DND-41 (cell line): ENCODE results near the gene EID2.
A peak's percentile ranks its signal among the peaks of the same experiment; 100 is the strongest.

ENCODE experiments used
- ATAC-seq: fragments of 200-7000 bp; cut with Tn5 transposase; 3 replicates; pipeline ENCODE4 v1.9.1; 2021; ENCODE audit warnings: low read depth; ENCODE audit not compliant: insufficient read depth
- DNase-seq: peaks from one replicate; pipeline ENCODE4 v3.0.0-alpha.2; 2020
- H2AFZ ChIP-seq: 2 replicates; pipeline ENCODE4 v1.6.0; 2012; ENCODE audit warnings: low read depth, low read length
- H3K27ac ChIP-seq: 2 replicates; pipeline ENCODE4 v1.5.1; 2012; ENCODE audit warnings: low read length, inconsistent platforms
- H3K27me3 ChIP-seq: fragments of 200-600 bp; sonication (generic); 2 replicates; pipeline ENCODE4 v1.6.0; 2012; ENCODE audit warnings: low read length, mild to moderate bottlenecking, inconsistent platforms; ENCODE audit not compliant: insufficient read depth, poor library complexity
- H3K36me3 ChIP-seq: 2 replicates; pipeline ENCODE4 v1.5.1; 2012; ENCODE audit warnings: low read length, inconsistent platforms; ENCODE audit not compliant: insufficient read depth
- H3K4me1 ChIP-seq: 2 replicates; pipeline ENCODE4 v1.5.1; 2012; ENCODE audit warnings: mild to moderate bottlenecking, low read length; ENCODE audit not compliant: insufficient read depth
- H3K4me2 ChIP-seq: 2 replicates; pipeline ENCODE4 v1.6.0; 2012; ENCODE audit warnings: mild to moderate bottlenecking, moderate library complexity, low read length, inconsistent platforms; ENCODE audit not compliant: insufficient read depth
- H3K4me3 ChIP-seq, 2 experiments: fragments of 200-600 bp in 1 of 2; shearing (Covaris generic) in 1 of 2; 2 replicates each; pipeline ENCODE4 v1.5.1; 2012 to 2016; ENCODE audit warnings: inconsistent platforms in 2 of 2, low read length in 2 of 2, mild to moderate bottlenecking in 2 of 2, low read depth in 1 of 2, moderate library complexity in 1 of 2
- H3K79me2 ChIP-seq: 2 replicates; pipeline ENCODE4 v1.6.0; 2012; ENCODE audit warnings: low read length, inconsistent platforms; ENCODE audit not compliant: insufficient read depth
- H3K9ac ChIP-seq: 2 replicates; pipeline ENCODE4 v1.6.0; 2012; ENCODE audit warnings: low read depth, mild to moderate bottlenecking, inconsistent platforms, low read length, moderate library complexity
- H3K9me3 ChIP-seq: 2 replicates; pipeline ENCODE4 v1.5.1; 2012; ENCODE audit warnings: low read length, moderate library complexity, mild to moderate bottlenecking, inconsistent platforms; ENCODE audit not compliant: insufficient read depth, severe bottlenecking
- H4K20me1 ChIP-seq: 2 replicates; pipeline ENCODE4 v1.6.0; 2012; ENCODE audit warnings: low read length; ENCODE audit not compliant: insufficient read depth
- CTCF ChIP-seq: IDR thresholded peaks from 2 replicates; pipeline ENCODE4 v1.5.1; 2012; ENCODE audit warnings: borderline replicate concordance, low read length, moderate library complexity, mild to moderate bottlenecking; ENCODE audit not compliant: poor library complexity, severe bottlenecking; ENCODE audit errors: extremely low read depth
- EZH2 ChIP-seq: IDR thresholded peaks from 3 replicates; pipeline ENCODE4 v1.6.1; 2012; ENCODE audit warnings: borderline replicate concordance, low read depth, mild to moderate bottlenecking, moderate library complexity, low read length, inconsistent platforms; ENCODE audit not compliant: severe bottlenecking

The EID2 gene

GRCh38 chr19:39533003-39533512 is 6.9 kb downstream of the EID2 start:
- TF ChIP-seq CTCF, result no peak
- TF ChIP-seq EZH2, result no peak
- Histone ChIP-seq H4K20me1 (peaks cover 3% of the 10 kb centered on the region; the same call in 1 of the 2 replicates), H3K36me3 (peaks cover 6% of the 10 kb centered on the region; the same call in 1 of the 2 replicates), H2AFZ (peak overlapping the region; percentile 70), H3K27ac (no peak overlapping the region), H3K4me3 (peak overlapping the region in 1 of 2 experiments; percentile 78; a peak in 2 of 4 replicates), H3K27me3 (no peaks in the 10 kb centered on the region), H3K9ac (peak overlapping the region; percentile 88; the same call in 1 of the 2 replicates), H3K9me3 (no peaks in the 10 kb centered on the region), H3K4me1 (peaks cover 32% of the 10 kb centered on the region), H3K4me2 (peak overlapping the region; percentile 98), H3K79me2 (peaks cover 35% of the 10 kb centered on the region)
- no peak for DNase-seq
- ATAC-seq, result no peak

GRCh38 chr19:39532233-39533002 is 7.5 kb downstream of the EID2 start, which contains the start of gene EID2B:
Gene EID2B, minus strand, starts transcription at chr19:39532852. Its CDS starts 50 bp downstream, at chr19:39532802.
- peak within 1 kb of the TSS; percentile 86 for H3K27ac ChIP-seq
- H2AFZ ChIP-seq, result peak within 1 kb of the TSS; percentile 81
- H3K9me3 ChIP-seq, result no peaks in the 10 kb centered on the region
- H3K36me3 ChIP-seq, result peaks cover 6% of the 10 kb centered on the region; the same call in 1 of the 2 replicates
- peak within 1 kb of the TSS; percentile 78 to 93 for H3K4me3 ChIP-seq
- TF ChIP-seq EZH2 (no peak), CTCF (peak; percentile 99)
- DNase-seq (peak; percentile 93), ATAC-seq (peak; percentile 96)
- H3K4me1 ChIP-seq, result peaks cover 27% of the 10 kb centered on the region
- H3K9ac ChIP-seq, result peak within 1 kb of the TSS; percentile 88
- peaks cover 30% of the 10 kb centered on the region for H3K79me2 ChIP-seq
- no peaks in the 10 kb centered on the region for H3K27me3 ChIP-seq
- H4K20me1 ChIP-seq, result peaks cover 3% of the 10 kb centered on the region; the same call in 1 of the 2 replicates
- H3K4me2 ChIP-seq, result peak within 1 kb of the TSS; percentile 98

- H2AFZ ChIP-seq, result peak overlapping the region; percentile 81
- peak overlapping the region; percentile 98 for H3K4me2 ChIP-seq
- peak overlapping the region; percentile 78 to 93 for H3K4me3 ChIP-seq
- peak overlapping the region; percentile 86 for H3K27ac ChIP-seq
- H3K36me3 ChIP-seq, result peaks cover 6% of the 10 kb centered on the region; the same call in 1 of the 2 replicates
- TF ChIP-seq EZH2 (no peak), CTCF (no peak)
- peaks cover 27% of the 10 kb centered on the region for H3K4me1 ChIP-seq
- peaks cover 30% of the 10 kb centered on the region for H3K79me2 ChIP-seq
- no peaks in the 10 kb centered on the region for H3K9me3 ChIP-seq
- H4K20me1 ChIP-seq, result peaks cover 3% of the 10 kb centered on the region; the same call in 1 of the 2 replicates
- H3K9ac ChIP-seq, result peak overlapping the region; percentile 88
- DNase-seq, result no peak
- ATAC-seq, result no peak
- H3K27me3 ChIP-seq, result no peaks in the 10 kb centered on the region
These were observed 8.1 kb downstream of the EID2 start for GRCh38 chr19:39531834-39532232.
